Measurements from ENCODE around the gene LAMA2. TPM values are rescaled to one million over a fixed set of nuclear protein-coding genes. Genes with fewer than 3 reads are reported as not detected.

Gene LAMA2
- total RNA-seq, 1 experiment from 2014 or later = 8.2 TPM

DNA sequence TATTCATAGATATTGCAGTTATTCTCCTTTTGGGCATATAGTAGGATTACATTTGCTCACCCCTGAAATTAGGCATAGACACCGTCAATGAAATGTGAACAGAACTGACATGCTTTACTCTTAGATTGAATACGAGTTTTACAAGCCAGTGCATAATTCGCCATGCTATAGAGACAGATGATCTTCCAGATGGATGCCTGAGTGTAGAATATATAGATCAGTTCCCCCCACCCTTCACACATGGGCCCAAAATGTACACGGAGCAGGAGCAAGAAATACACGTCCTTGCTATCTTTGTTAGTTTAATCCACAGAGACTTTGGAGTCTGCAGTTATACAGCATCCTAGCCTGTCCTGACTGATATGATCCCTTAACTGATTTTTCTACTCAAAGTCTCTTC, 47.4 kb downstream of the LAMA2 start:
- Histone ChIP-seq H3K4me2 (ENCODE audit: low read length) (no peak overlapping the region), H3K9me3 (ENCODE audit: control insufficient read depth in 1 of 2, insufficient read depth in 1 of 2, low read depth in 1 of 2, low read length in 2 of 2) (no peaks in the 10 kb centered on the region), H3K9me2 (ENCODE audit: insufficient read depth) (no peaks in the 10 kb centered on the region), H3K4me1 (ENCODE audit: control insufficient read depth in 1 of 2, insufficient read depth in 2 of 2, low read length in 2 of 2) (no peaks in the 10 kb centered on the region), H3K9ac (ENCODE audit: low read length) (no peak overlapping the region), H4K20me1 (ENCODE audit: insufficient read depth) (no peaks in the 10 kb centered on the region), H3K79me2 (ENCODE audit: insufficient read depth, low read length) (no peaks in the 10 kb centered on the region), H3K4me3 (replicated peaks in 1 of 2; ENCODE audit: low read depth in 1 of 2, low read length in 2 of 2) (no peak overlapping the region), H3K27me3 (ENCODE audit: insufficient read depth, low read length) (no peaks in the 10 kb centered on the region), H3K36me3 (ENCODE audit: control insufficient read depth in 1 of 2, insufficient read depth in 2 of 2, low read length in 2 of 2) (no peaks in the 10 kb centered on the region), H2AFZ (ENCODE audit: low read depth, low read length, poor library complexity, severe bottlenecking) (no peak overlapping the region), H3K27ac (ENCODE audit: low read depth, low read length) (no peak overlapping the region)
- CTCF ChIA-PET = no interaction called here
- RAD21 ChIA-PET (ENCODE audit: low non-redundant PET in 1 of 2, low total read pairs in 2 of 2, uncharacterized antibody in 2 of 2, unreplicated experiment in 2 of 2) = no interaction called here
- TF ChIP-seq TCF7L2 (IDR thresholded peaks at IDR 0.05; ENCODE audit: borderline replicate concordance, extremely low read depth, insufficient read depth, insufficient read length) = no peak
- no peak for ATAC-seq
- no peak for DNase-seq (ENCODE audit: low read depth, low spot score)
- intact Hi-C loops (cut with micrococcal nuclease) = no loop called here
- POLR2A ChIA-PET = no interaction called here
- no TSS peak for BruUV-seq (replicated peaks)

DNA sequence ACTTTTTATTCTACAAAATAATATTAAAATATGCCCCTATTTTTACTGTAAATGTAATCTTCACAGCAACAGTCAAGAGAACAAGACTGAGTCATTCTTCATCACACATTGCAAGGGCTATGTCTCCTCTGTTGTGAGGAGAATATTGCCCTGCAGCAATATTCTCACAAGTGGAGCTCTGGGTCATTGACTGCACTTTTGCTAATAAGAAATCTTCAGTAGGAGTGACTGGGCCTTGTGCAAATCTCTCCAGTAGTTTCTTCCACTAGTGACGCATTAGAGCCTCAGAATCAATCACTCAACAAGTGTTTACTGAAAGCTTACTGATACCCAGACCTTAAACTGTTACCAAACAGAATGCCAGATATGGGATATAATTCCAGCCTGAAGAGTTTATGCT, 49.1 kb downstream of the LAMA2 start:
- POLR2A ChIA-PET = no interaction called here
- no TSS peak for BruUV-seq (replicated peaks)
- Histone ChIP-seq H3K27ac (ENCODE audit: low read depth, low read length) (no peak overlapping the region), H3K4me2 (ENCODE audit: low read length) (no peak overlapping the region), H3K4me1 (ENCODE audit: control insufficient read depth in 1 of 2, insufficient read depth in 2 of 2, low read length in 2 of 2) (no peaks in the 10 kb centered on the region), H3K9ac (ENCODE audit: low read length) (no peak overlapping the region), H3K27me3 (ENCODE audit: insufficient read depth, low read length) (no peaks in the 10 kb centered on the region), H3K4me3 (replicated peaks in 1 of 2; ENCODE audit: low read depth in 1 of 2, low read length in 2 of 2) (no peak overlapping the region), H3K9me2 (ENCODE audit: insufficient read depth) (no peaks in the 10 kb centered on the region), H3K79me2 (ENCODE audit: insufficient read depth, low read length) (no peaks in the 10 kb centered on the region), H4K20me1 (ENCODE audit: insufficient read depth) (no peaks in the 10 kb centered on the region), H2AFZ (ENCODE audit: low read depth, low read length, poor library complexity, severe bottlenecking) (no peak overlapping the region), H3K36me3 (ENCODE audit: control insufficient read depth in 1 of 2, insufficient read depth in 2 of 2, low read length in 2 of 2) (no peaks in the 10 kb centered on the region), H3K9me3 (ENCODE audit: control insufficient read depth in 1 of 2, insufficient read depth in 1 of 2, low read depth in 1 of 2, low read length in 2 of 2) (no peaks in the 10 kb centered on the region)
- ATAC-seq = no peak
- CTCF ChIA-PET = no interaction called here
- no peak for DNase-seq (ENCODE audit: low read depth, low spot score)
- RAD21 ChIA-PET (ENCODE audit: low non-redundant PET in 1 of 2, low total read pairs in 2 of 2, uncharacterized antibody in 2 of 2, unreplicated experiment in 2 of 2) = no interaction called here
- intact Hi-C loops (cut with micrococcal nuclease) = no loop called here
- no peak for TF ChIP-seq EGR1 (IDR thresholded peaks at IDR 0.05; ENCODE audit: low read depth)
- no peak for TF ChIP-seq CEBPB (IDR thresholded peaks at IDR 0.05; ENCODE audit: low read depth)
- TF ChIP-seq CBX3 (IDR thresholded peaks at IDR 0.05; ENCODE audit: low read depth) = no peak
- TF ChIP-seq SRF (IDR thresholded peaks at IDR 0.05; ENCODE audit: low read depth) = no peak
- TF ChIP-seq ELF1 (IDR thresholded peaks at IDR 0.05; ENCODE audit: borderline replicate concordance, low read depth) = no peak
- TF ChIP-seq, protein P1, sequence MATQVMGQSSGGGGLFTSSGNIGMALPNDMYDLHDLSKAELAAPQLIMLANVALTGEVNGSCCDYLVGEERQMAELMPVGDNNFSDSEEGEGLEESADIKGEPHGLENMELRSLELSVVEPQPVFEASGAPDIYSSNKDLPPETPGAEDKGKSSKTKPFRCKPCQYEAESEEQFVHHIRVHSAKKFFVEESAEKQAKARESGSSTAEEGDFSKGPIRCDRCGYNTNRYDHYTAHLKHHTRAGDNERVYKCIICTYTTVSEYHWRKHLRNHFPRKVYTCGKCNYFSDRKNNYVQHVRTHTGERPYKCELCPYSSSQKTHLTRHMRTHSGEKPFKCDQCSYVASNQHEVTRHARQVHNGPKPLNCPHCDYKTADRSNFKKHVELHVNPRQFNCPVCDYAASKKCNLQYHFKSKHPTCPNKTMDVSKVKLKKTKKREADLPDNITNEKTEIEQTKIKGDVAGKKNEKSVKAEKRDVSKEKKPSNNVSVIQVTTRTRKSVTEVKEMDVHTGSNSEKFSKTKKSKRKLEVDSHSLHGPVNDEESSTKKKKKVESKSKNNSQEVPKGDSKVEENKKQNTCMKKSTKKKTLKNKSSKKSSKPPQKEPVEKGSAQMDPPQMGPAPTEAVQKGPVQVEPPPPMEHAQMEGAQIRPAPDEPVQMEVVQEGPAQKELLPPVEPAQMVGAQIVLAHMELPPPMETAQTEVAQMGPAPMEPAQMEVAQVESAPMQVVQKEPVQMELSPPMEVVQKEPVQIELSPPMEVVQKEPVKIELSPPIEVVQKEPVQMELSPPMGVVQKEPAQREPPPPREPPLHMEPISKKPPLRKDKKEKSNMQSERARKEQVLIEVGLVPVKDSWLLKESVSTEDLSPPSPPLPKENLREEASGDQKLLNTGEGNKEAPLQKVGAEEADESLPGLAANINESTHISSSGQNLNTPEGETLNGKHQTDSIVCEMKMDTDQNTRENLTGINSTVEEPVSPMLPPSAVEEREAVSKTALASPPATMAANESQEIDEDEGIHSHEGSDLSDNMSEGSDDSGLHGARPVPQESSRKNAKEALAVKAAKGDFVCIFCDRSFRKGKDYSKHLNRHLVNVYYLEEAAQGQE (IDR thresholded peaks at IDR 0.05; ENCODE audit: low read depth) = no peak
- TF ChIP-seq, protein P2, sequence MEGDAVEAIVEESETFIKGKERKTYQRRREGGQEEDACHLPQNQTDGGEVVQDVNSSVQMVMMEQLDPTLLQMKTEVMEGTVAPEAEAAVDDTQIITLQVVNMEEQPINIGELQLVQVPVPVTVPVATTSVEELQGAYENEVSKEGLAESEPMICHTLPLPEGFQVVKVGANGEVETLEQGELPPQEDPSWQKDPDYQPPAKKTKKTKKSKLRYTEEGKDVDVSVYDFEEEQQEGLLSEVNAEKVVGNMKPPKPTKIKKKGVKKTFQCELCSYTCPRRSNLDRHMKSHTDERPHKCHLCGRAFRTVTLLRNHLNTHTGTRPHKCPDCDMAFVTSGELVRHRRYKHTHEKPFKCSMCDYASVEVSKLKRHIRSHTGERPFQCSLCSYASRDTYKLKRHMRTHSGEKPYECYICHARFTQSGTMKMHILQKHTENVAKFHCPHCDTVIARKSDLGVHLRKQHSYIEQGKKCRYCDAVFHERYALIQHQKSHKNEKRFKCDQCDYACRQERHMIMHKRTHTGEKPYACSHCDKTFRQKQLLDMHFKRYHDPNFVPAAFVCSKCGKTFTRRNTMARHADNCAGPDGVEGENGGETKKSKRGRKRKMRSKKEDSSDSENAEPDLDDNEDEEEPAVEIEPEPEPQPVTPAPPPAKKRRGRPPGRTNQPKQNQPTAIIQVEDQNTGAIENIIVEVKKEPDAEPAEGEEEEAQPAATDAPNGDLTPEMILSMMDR (IDR thresholded peaks at IDR 0.05 in 2 of 3, conservative IDR thresholded peaks at IDR 0.05 in 1 of 3; ENCODE audit: borderline replicate concordance in 1 of 3, insufficient read depth in 1 of 3, low read depth in 2 of 3, low read length in 2 of 3) = no peak
- TF ChIP-seq, protein P3, sequence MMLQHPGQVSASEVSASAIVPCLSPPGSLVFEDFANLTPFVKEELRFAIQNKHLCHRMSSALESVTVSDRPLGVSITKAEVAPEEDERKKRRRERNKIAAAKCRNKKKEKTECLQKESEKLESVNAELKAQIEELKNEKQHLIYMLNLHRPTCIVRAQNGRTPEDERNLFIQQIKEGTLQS (IDR thresholded peaks at IDR 0.05) = no peak
- TF ChIP-seq ZFX (IDR thresholded peaks at IDR 0.05) = no peak
- no peak for TF ChIP-seq EZH2phosphoT487 (IDR thresholded peaks at IDR 0.05; ENCODE audit: borderline replicate concordance)
- no peak for TF ChIP-seq RAD21 (IDR thresholded peaks at IDR 0.05; ENCODE audit: low read depth)
- TF ChIP-seq FOSL1 (IDR thresholded peaks at IDR 0.05; ENCODE audit: low read depth) = no peak
- TF ChIP-seq JUND (IDR thresholded peaks at IDR 0.05) = no peak
- no peak for TF ChIP-seq SP1 (IDR thresholded peaks at IDR 0.05; ENCODE audit: low read depth)
